GM23248 (cell line): ENCODE measurements around the gene TSPAN9.

ENCODE experiments used
- EZH2 ChIP-seq: fragments of 200-600 bp; sonication (generic); IDR thresholded peaks from 2 replicates; pipeline ENCODE4 v1.6.1; 2018; ENCODE audit warnings: antibody characterized with exemption, mild to moderate bottlenecking; ENCODE audit not compliant: insufficient read depth, poor library complexity, severe bottlenecking
- EZH2phosphoT487 ChIP-seq: fragments of 200-600 bp; sonication (generic); IDR thresholded peaks from 2 replicates; pipeline ENCODE4 v1.6.1; 2018; ENCODE audit warnings: antibody characterized with exemption, moderate library complexity, mild to moderate bottlenecking, low read depth; ENCODE audit not compliant: insufficient read depth

DNA sequence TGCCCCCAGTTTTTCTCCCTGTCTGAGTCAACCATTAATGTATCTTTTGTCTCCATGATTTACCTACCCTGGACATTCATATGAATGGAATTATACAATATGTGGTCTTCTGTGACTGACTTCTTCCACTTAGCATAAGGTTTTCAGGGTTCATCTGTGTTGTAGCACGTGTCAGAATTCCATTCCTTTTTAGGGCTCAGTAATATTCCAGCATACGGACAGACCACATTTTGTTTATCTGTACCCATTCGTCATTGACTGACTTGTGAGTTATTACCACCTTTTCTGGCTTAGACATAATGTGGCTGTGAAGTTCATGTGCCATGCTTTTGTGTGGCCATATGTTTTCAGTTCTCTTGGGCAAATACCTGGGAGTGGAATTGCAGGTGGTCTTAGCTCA is 37.9 kb downstream of the TSPAN9 start:
- TF ChIP-seq EZH2 = no peak
- no peak for TF ChIP-seq EZH2phosphoT487
